Measurements from ENCODE around the gene REPS1.

Gene REPS1

DNA sequence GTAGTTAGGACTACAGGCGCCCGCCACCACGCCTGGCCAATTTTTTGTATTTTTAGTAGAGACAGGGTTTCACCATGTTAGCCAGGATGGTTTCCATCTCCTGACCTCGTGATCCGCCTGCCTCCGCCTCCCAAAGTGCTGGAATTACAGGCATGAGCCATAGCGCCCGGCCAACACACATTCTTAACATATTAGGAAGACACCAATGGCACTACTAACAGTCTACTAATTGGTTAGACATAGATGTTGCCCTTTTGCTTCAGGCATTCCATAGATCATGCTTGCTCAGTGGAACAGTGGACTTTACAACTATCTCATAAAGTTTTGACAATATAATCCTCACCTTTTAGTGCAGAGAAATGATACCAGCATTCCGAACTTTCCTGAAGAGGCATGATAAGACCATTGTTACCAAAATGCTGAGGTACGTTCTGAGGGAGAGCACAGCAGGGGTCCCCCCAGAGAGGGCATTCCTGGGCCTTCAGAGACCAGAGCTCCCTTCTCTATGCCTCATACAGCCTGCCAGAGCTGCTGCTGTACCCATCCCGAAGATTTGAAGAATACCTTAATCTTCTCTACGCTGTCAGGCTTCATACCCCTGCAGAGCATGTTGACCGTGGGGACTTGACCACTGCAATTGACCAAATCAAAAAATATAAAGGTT, 102.8 kb downstream of the REPS1 start:
- no peak overlapping the region for H3K4me3 ChIP-seq (replicated peaks; ENCODE audit: low read depth, low read length)
- DNase-seq (ENCODE audit: low read depth) = no peak
- TF ChIP-seq, protein P1, sequence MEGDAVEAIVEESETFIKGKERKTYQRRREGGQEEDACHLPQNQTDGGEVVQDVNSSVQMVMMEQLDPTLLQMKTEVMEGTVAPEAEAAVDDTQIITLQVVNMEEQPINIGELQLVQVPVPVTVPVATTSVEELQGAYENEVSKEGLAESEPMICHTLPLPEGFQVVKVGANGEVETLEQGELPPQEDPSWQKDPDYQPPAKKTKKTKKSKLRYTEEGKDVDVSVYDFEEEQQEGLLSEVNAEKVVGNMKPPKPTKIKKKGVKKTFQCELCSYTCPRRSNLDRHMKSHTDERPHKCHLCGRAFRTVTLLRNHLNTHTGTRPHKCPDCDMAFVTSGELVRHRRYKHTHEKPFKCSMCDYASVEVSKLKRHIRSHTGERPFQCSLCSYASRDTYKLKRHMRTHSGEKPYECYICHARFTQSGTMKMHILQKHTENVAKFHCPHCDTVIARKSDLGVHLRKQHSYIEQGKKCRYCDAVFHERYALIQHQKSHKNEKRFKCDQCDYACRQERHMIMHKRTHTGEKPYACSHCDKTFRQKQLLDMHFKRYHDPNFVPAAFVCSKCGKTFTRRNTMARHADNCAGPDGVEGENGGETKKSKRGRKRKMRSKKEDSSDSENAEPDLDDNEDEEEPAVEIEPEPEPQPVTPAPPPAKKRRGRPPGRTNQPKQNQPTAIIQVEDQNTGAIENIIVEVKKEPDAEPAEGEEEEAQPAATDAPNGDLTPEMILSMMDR (IDR thresholded peaks at IDR 0.05; ENCODE audit: low read length, missing control alignments) = no peak

DNA sequence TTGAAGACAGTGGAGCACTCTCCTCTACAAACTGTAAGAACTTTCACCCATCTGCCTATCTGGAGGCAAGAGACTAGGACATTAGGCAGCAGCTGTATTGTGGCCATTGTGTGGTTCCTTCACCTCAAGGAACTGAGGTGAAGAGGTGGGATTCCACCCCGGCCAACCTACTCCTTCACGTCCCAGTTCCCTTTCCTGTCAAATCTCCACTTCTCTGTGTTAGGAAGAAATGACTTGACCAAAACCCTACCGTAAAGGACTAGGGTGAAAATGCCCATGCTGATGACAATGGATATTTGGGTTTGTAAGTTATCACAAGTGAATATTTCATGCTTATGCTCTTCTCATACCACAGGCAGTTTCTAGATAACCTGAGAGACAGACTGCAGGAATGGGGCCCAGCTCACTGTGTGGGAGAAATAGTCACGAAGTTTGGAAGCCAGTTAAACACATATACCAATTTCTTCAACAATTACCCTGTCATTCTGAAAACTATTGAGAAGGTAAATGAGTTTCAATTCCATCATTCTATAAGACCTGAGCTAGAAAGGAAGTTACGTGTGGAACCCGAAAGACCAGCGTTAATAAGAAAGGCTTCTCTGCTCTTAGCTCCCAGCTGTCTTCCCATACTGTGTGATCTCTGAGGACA, 105.6 kb downstream of the REPS1 start:
- TF ChIP-seq, protein P1 (IDR thresholded peaks at IDR 0.05; ENCODE audit: low read length, missing control alignments) = no peak

DNA sequence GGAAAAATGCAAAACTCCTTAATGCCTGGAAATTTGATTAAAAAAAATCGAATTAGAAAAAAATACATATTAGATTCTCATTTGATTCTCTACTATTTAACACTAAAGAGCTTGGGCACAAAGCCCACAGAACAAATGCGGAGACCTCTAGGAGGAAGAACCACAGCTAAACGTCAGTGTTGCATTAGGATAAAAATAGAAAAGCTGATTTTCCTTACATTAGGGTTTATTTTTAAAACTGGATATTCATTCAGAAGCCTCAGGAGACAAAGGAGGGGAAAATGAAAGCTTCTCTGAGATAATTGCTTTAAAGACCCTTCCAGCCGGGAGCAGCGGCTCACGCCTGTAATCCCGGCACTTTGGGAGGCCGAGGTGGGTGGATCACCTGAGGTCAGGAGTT, 114.9 kb downstream of the REPS1 start:
- H3K4me3 ChIP-seq (replicated peaks; ENCODE audit: low read depth, low read length) = no peak overlapping the region
- TF ChIP-seq, protein P1 (IDR thresholded peaks at IDR 0.05; ENCODE audit: low read length, missing control alignments) = no peak

More for the DNA sequence above, 105.6 kb downstream of the REPS1 start:
- DNase-seq (ENCODE audit: low read depth) = no peak
- no peak overlapping the region for H3K4me3 ChIP-seq (replicated peaks; ENCODE audit: low read depth, low read length)

DNA sequence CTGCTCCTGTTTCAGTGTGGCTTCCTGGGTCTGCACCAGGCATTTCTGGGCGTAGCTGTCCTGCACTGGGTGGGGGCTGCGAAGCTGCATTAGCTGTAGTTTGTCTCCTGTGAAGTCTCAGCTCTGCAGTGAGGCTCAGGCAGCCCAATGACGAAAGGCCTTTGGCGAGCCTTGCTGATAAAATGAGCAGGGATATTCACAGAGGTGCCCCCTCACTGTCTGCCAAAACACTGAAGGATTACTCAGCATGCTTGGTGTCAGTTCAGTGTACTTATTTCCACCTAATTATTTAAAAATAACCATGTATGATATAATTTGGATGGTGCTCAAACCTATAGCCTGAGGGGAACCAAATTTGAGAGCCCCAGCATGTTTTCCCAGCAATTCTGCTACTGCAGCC, 118.7 kb downstream of the REPS1 start:
- TF ChIP-seq, protein P1 (IDR thresholded peaks at IDR 0.05; ENCODE audit: low read length, missing control alignments) = no peak
- DNase-seq (ENCODE audit: low read depth) = peak; percentile 22
- no peak overlapping the region for H3K4me3 ChIP-seq (replicated peaks; ENCODE audit: low read depth, low read length)

More for the DNA sequence above, 114.9 kb downstream of the REPS1 start:
- DNase-seq (ENCODE audit: low read depth) = no peak

DNA sequence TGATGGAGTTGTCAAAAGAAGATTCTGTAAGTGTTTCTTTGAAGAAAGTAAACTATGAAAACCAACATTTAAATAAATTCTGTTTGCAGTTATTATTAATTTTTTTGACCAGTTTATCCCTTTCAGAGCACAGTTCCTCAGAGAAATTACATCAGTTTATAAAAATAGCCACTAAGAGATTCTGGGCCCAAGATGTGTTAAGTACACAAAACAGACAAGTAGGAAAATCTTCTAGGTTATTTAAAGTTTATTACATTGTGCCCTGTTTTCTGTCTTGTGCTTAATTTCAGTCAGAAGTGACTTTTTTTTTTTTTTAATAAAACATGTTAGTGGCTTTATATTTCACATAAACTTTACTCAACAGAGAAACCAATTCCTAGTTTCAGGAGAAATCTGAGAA, 119.9 kb downstream of the REPS1 start:
- no peak for DNase-seq (ENCODE audit: low read depth)
- TF ChIP-seq, protein P1 (IDR thresholded peaks at IDR 0.05; ENCODE audit: low read length, missing control alignments) = no peak

DNA sequence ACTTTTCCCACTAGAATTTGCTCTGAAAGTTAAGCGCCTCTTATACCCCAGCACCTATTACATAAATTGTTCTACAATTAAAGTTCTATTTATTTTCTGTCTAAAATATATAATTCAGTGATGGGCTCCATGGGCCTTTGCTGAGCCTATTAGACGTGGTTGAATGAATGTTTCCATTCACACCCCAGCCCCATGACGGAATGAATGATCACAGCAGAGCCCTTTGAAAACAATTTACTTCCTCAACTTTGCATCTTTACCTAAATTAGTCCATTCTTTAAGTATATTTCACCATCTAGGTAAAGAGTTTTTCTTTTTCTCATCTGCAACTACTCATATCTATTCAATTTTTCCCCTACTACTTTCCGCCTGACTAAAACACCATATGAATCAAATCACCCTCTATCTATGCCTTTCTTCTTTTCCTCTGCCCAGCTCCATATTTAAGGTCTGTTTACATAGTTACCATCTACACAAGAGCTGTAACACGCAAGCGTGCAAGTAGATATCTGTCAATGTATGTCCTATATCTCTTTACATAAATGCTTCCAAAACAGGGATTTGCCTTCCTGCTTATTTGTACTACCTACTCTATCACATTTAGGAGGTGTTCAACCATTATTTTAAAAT, 122.5 kb downstream of the REPS1 start:
- H3K4me3 ChIP-seq (replicated peaks; ENCODE audit: low read depth, low read length) = no peak overlapping the region
- TF ChIP-seq, protein P1 (IDR thresholded peaks at IDR 0.05; ENCODE audit: low read length, missing control alignments) = no peak
- DNase-seq (ENCODE audit: low read depth) = no peak

More for the DNA sequence above, 119.9 kb downstream of the REPS1 start:
- H3K4me3 ChIP-seq (replicated peaks; ENCODE audit: low read depth, low read length) = no peak overlapping the region
